Iris pigment epithelial cell (primary cell): ENCODE measurements around the gene PNMA6F.

Source experiments
- DNase-seq: peaks from one replicate; pipeline ENCODE4 v3.0.0-alpha.2; 2011; ENCODE audit warnings: low read depth

The PNMA6F gene

GRCh38 chrX:153321381-153322124 is at the start of gene PNMA6F:
Gene PNMA6F (minus strand): TSS chrX:153321767. CDS start chrX:153320674, 1,093 bp downstream.
- DNase-seq = no peak

DNA sequence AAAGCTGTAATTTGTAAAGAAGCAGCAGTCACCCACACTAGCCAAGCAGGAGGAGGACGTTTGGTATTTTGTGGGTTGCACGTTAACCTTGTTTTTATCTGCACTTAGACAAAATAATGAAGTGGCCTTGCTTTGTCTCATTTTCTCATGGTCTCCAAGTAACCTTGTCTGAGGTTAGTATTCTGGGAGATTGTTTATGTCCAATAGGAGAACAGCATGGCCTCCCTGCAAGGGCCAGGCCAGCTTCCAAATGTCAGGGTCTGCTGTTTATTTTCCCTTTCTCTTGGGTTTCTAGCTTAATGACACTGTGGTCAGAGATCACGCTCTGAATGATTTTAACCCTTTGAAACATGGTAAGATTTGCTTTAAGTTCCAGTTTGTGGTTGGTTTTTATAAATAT is 49.7 kb upstream of the PNMA6F start:
- peak; percentile 15 for DNase-seq

- peak; percentile 34 for DNase-seq
Measured at GRCh38 chrX:153370293-153371055, 48.9 kb upstream of the PNMA6F start.

DNA sequence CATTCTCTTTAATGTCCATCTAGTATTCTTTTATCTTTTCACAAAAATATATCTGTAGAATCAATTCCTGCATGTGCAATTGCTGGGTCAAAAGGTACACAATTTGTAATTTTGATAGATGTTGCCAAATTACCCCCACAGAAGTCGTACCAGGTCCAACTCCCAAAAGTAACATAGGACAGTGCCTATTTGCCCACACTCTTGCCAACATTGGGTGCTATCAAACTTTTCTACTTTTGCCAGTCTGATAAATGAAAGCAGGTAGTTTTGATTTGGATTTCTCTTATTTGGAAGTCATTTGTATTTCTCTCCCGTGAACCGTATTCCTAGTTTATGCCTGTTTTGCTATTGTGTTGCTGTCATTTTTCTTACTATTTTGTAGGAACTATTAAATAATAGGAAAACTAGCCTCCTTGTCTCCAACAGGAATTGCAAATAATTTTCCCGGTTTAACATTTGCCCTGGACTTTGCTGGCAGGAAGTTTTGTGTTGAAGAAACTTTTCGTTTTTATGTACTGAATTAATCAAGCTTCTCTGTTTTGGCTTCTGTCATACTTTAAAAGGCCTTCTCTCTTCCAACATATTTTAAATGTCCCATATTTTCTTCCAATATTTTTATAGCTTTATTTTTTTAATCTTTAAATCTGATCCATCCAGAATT is 45.4 kb upstream of the PNMA6F start:
- no peak for DNase-seq

DNA sequence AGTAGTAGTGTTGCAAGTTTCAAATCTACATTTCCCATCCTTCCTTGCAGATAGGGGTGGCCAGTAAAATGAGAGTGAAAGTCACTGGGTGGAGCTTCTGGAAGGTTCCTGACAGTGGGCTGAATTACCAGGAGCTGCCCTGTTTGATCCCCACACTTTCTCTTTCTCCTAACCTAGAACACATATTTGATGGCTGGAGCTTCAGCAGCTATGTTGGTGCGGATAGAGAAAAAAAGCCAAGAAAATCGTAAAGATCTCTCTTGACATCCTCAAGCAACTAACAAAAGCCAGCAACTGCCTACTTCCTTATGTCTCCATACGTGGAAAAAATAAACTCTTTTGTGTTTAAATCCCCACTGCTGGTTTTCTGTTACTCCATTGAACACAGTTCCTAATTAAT is 44.6 kb upstream of the PNMA6F start:
- no peak for DNase-seq

DNA sequence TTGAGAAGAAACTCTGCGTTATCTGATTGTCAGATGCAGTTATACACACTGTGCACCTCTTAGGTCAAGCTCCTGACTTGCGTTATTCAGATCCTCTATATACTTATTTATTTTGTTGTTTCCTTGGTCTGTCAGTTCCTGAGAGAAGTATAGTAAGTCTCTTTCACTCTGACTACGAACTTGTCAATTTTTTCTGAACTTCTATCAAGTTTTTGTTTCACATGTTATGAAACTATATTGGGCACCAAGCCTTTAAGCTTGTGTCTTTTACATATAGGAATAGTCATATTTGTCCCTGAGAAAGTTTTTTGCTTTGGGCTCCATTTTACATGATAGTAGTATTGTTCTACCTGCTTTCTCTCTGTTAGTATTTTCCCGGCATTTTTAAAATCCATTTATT is 44.1 kb upstream of the PNMA6F start:
- no peak for DNase-seq

- no peak for DNase-seq
Measured at GRCh38 chrX:153361781-153362397, 40.3 kb upstream of the PNMA6F start.

GRCh38 chrX:153357877-153358276 is 36.3 kb upstream of the PNMA6F start:
- DNase-seq = no peak

- no peak for DNase-seq
Measured at GRCh38 chrX:153353416-153353815, 31.8 kb upstream of the PNMA6F start.

DNA sequence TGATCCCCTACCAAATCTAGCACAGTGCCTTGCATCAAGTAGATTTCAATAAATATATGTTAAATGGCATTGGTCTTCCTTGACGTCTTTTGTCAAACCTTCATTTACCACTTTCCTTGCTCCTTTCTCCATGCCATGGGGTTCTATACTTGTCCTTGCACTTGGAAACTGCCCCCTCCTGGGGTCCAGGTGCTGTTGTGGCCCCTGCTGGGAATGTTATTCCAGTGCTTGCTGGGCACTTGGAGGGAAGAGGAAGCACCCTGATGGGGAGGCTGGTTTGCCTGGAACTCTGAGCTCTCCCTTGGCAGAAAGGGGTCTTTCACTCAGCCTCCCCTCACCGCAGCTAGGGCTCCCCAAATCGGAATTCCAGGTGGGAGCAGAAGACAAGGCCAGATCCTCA is 31.3 kb upstream of the PNMA6F start:
- DNase-seq = no peak

DNA sequence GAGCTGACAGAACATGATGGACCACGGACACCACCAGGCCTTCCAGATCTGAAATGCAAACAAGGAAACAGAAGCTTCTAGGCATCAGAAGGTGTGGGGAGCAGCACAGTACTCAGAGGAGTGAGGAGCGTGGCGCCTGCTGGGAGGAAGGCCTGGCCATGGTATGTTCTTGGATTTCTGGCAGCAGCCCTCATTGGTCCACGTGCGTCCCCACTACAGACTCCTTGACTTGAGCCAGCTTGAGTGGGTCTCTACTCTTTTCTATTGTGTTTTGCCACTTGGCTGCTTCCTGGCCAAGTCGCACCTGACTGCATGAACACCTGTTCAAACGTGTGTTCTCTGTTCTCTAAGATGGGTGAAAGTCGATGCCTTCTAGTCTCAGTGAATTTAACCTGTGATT is 30.4 kb upstream of the PNMA6F start:
- DNase-seq = no peak

DNA sequence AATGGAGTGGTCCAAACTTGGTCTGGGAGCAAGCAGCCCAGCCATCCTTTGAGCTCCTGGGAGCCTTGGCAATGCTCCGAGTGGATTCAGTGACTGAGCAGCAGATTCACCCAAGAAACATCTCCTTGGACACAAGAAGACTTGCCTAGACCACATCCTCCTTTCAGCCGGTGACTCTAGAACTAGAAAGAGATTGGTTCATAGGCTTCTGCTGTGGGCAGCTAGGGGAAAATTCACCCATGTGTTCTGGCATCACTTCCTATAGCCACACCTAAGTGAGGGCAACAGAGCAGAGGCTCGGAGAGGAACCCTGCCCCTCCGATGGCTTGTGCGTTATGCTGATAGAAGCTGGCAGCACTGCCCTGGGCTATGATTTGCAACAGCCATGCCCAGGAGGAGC is 28.4 kb upstream of the PNMA6F start:
- no peak for DNase-seq

- DNase-seq = no peak
Measured at GRCh38 chrX:153348421-153348820, 26.9 kb upstream of the PNMA6F start.

DNA sequence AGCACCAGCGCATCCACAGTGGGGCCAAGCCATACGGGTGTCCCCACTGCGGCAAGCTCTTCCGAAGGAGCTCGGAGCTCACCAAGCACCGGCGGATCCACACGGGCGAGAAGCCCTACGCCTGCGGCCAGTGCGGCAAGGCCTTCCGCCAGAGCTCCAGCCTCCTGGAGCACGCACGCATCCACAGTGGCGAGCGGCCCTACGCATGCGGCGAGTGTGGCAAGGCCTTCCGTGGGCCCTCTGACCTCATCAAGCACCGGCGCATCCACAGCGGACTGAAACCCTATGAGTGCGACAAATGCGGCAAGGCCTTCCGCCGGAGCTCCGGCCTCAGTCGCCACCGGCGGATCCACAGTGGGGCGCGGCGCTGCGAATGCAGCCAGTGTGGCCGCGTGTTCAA is 26.0 kb upstream of the PNMA6F start:
- no peak for DNase-seq

GRCh38 chrX:153343674-153344073 is 22.1 kb upstream of the PNMA6F start:
- no peak for DNase-seq

DNA sequence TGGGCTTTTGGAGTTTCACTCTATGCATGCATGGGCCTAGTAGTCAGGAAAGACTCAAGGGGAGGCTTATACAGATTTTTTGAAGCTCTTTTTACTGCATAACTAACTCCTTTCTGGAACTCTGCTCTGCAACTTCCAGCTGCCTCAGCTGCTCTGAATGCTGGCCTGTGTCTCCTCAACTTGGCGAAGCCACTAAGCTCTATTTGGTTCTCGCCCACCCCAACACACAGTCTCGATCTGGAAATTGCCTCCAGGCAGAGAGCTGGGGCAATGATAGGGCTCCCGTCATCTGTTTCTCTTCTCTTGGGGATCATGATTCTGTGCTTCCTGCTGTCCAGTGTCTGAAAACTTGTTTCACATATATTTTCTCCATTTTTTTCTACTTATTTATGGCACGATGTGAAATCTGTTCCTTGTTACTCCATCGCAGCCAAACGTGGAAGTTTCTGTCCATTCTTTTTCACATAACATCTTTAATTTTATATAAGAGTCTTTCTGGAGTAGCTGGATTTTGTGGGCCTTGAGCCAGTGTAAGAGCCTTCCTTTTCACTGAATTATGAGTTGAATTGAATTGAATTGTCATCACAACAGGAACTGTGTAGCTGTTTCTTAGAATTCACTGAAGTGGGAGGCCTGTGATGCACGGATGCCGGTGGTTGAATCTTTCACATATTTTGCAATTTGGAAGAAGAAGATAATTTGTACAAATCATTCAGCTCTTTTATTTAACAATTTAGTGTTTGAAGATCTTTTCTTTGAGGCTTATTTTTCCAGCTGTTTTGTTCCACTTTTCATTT is 21.4 kb upstream of the PNMA6F start:
- DNase-seq = no peak

- DNase-seq = no peak
Measured at GRCh38 chrX:153340111-153340510, 18.5 kb upstream of the PNMA6F start.

DNA sequence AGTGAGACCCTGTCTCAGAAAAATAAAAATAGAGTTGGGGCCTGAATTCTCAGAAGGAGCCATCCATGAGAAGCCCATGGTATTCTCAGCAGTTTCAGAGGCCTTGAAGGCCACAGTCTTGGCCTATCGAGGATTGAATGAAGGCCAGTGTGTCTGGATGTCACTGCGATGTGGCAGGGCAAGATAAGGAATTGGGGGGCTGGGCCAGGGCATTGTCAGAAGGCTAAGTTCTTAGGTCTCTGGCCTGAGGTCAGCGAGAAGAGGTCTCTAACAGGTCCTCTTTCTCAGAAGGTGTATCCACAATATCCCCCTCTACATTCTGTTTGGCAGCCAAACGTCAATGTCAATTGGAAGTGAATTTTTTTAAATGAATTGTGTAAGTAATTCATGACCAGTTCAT is 18.1 kb upstream of the PNMA6F start:
- DNase-seq = no peak

GRCh38 chrX:153338836-153339235 is 17.3 kb upstream of the PNMA6F start:
- DNase-seq = no peak

DNA sequence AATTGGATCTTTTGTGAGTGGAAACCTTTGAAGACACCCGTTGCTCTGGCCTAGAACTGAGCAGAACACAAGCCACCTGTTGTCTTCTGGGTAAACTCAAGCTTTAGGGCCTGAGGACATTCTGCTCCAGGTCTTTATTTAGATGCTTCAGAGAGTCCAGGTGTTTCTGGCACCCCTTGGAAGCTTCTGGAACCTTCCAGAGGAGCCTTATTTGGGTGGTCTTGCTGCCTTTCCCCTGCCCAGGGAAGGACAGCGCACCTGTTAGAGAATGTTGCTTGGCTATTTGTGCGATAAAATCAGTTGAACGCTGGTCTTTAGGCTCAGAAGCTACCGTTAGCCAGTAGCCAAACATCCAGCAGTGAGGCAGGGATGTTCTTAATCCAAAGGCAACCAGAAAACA is 15.4 kb upstream of the PNMA6F start:
- DNase-seq = no peak

DNA sequence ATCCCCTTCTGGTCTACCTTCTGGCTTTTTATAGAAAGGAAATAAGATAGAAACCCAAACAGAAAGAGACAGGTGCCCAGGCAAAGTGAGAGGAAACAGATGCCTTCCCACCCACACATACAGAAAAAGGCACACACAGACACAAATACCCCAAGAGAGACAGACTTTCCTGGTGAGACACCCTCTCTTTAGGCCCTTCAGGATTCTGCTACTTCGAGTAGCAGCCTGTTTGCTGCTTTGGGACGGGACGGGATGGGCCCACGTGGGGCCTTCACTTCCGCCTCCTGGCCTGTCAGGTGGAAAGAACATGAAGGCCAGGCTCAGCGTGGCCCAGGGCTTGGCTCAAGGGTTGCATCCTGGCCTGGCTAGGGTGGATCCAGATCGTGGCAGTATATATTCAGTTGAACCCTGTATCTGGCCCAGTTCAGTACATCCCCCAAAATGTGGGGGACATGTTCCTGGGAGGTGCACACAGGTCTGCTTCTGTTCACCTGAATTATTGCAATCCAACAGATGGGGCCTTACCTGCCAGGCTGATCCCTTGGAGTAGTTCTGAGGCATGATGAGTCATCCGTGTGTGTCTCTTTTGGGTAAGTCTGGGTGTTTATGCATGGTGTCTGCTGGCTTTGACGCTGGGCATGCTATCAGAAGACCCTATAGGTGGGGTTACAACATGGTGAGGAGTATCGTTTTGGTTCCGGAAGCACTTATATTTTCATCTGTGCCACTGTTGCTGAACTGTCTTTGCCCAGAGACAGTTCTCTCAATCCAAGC is 14.7 kb upstream of the PNMA6F start:
- DNase-seq = no peak
